GM18520 (cell line): ENCODE results near the gene BLTP3B.
A peak's percentile ranks its signal among the peaks of the same experiment; 100 is the strongest.

Experiments
- ATAC-seq: cut with Tn5 transposase; IDR thresholded peaks from one replicate; pipeline ENCODE4 v1.9.1; 2021; ENCODE audit not compliant: unreplicated experiment

BLTP3B gene

GRCh38 chr12:100163416-100164152 lies 20.9 kb upstream of the BLTP3B start:
- peak; percentile 92 for ATAC-seq

GRCh38 chr12:100159391-100160104 lies 16.9 kb upstream of the BLTP3B start:
- no peak for ATAC-seq

- no peak for ATAC-seq
Measured at GRCh38 chr12:100158535-100158934, 15.9 kb upstream of the BLTP3B start.

- no peak for ATAC-seq
Measured at GRCh38 chr12:100157427-100157821, 14.8 kb upstream of the BLTP3B start.

GRCh38 chr12:100156731-100157426 lies 14.2 kb upstream of the BLTP3B start:
- no peak for ATAC-seq

GRCh38 chr12:100154474-100155247 lies 12.0 kb upstream of the BLTP3B start:
- peak; percentile 58 for ATAC-seq

- no peak for ATAC-seq
Measured at GRCh38 chr12:100153131-100153530, 10.5 kb upstream of the BLTP3B start.

- no peak for ATAC-seq
Measured at GRCh38 chr12:100151769-100152168, 9.1 kb upstream of the BLTP3B start.

- no peak for ATAC-seq
Measured at GRCh38 chr12:100146252-100146651, 3.6 kb upstream of the BLTP3B start.

GRCh38 chr12:100145643-100146042 lies 3.0 kb upstream of the BLTP3B start:
- ATAC-seq, result no peak

- ATAC-seq, result peak; percentile 25
Measured at GRCh38 chr12:100141998-100142850, 450 bp downstream of the BLTP3B start.

GRCh38 chr12:100141666-100141997 lies 1.0 kb downstream of the BLTP3B start:
- peak; percentile 29 for ATAC-seq

GRCh38 chr12:100138803-100139098 lies 3.9 kb downstream of the BLTP3B start:
- ATAC-seq, result no peak

- ATAC-seq, result no peak
Measured at GRCh38 chr12:100138048-100138802, 4.4 kb downstream of the BLTP3B start.

GRCh38 chr12:100133200-100133599 lies 9.5 kb downstream of the BLTP3B start:
- ATAC-seq, result no peak

- no peak for ATAC-seq
Measured at GRCh38 chr12:100128512-100128908, 14.2 kb downstream of the BLTP3B start.

GRCh38 chr12:100127766-100128511 lies 14.7 kb downstream of the BLTP3B start:
- no peak for ATAC-seq

- ATAC-seq, result no peak
Measured at GRCh38 chr12:100123316-100124095, 19.2 kb downstream of the BLTP3B start.
